HG02852 (cell line): ENCODE results near the gene KIAA1614.
"Not testable (repeated sequence)": the region's sequence is repeated elsewhere in the genome, so short reads cannot be mapped to it uniquely, and the experiment has no call there.

Experiments used
- ATAC-seq: cut with Tn5 transposase; IDR thresholded peaks from one replicate; pipeline ENCODE4 v1.9.1; 2021; ENCODE audit warnings: mild to moderate bottlenecking, moderate library complexity; ENCODE audit not compliant: unreplicated experiment

KIAA1614 gene

GRCh38 chr1:180959620-180960019 lies 46.9 kb downstream of the KIAA1614 start:
- ATAC-seq, result not testable (repeated sequence)

GRCh38 chr1:180961622-180962021 lies 48.9 kb downstream of the KIAA1614 start:
- ATAC-seq, result no peak

GRCh38 chr1:180962178-180962577 lies 49.5 kb downstream of the KIAA1614 start:
- ATAC-seq, result no peak

GRCh38 chr1:180964056-180964455 lies 51.4 kb downstream of the KIAA1614 start:
- ATAC-seq, result no peak

GRCh38 chr1:180964595-180964994 lies 51.9 kb downstream of the KIAA1614 start:
- ATAC-seq, result no peak

GRCh38 chr1:180966312-180966711 lies 53.6 kb downstream of the KIAA1614 start:
- ATAC-seq, result no peak

- ATAC-seq, result no peak
These were observed 54.2 kb downstream of the KIAA1614 start for GRCh38 chr1:180966744-180967536.

GRCh38 chr1:180967558-180967957 lies 54.9 kb downstream of the KIAA1614 start:
- ATAC-seq, result no peak

- not testable (repeated sequence) for ATAC-seq
These were observed 56.1 kb downstream of the KIAA1614 start for GRCh38 chr1:180968834-180969233.

GRCh38 chr1:180969434-180969833 lies 56.7 kb downstream of the KIAA1614 start:
- ATAC-seq, result no peak

GRCh38 chr1:180970333-180971079 lies 57.8 kb downstream of the KIAA1614 start:
- ATAC-seq, result no peak

GRCh38 chr1:180971273-180971997 lies 58.7 kb downstream of the KIAA1614 start:
- no peak for ATAC-seq

- ATAC-seq, result no peak
These were observed 60.7 kb downstream of the KIAA1614 start for GRCh38 chr1:180973369-180973768.

- no peak for ATAC-seq
These were observed 61.5 kb downstream of the KIAA1614 start for GRCh38 chr1:180974236-180974635.

GRCh38 chr1:180975551-180975950 lies 62.9 kb downstream of the KIAA1614 start:
- ATAC-seq, result no peak

GRCh38 chr1:180976191-180976590 lies 63.5 kb downstream of the KIAA1614 start:
- no peak for ATAC-seq

GRCh38 chr1:180976732-180977357 lies 64.1 kb downstream of the KIAA1614 start:
- no peak for ATAC-seq

- peak; percentile 89 for ATAC-seq
These were observed 69.1 kb downstream of the KIAA1614 start for GRCh38 chr1:180981596-180982387.

GRCh38 chr1:180982422-180982821 lies 69.7 kb downstream of the KIAA1614 start:
- ATAC-seq, result no peak

GRCh38 chr1:180988253-180988752 lies 75.6 kb downstream of the KIAA1614 start:
- no peak for ATAC-seq
